NAMALWA (cell line): Measurements from ENCODE around the gene BLOC1S5.
"Not testable (repeated sequence)": the region's sequence is repeated elsewhere in the genome, so short reads cannot be mapped to it uniquely, and the experiment has no call there.

Experiments
- DNase-seq: peaks from one replicate; pipeline ENCODE4 v3.0.0-alpha.2; 2015; ENCODE audit warnings: low spot score

BLOC1S5 gene

GRCh38 chr6:7992002-7992815 is 72.0 kb downstream of the BLOC1S5 start:
- peak; percentile 65 for DNase-seq

GRCh38 chr6:7991536-7991935 is 72.7 kb downstream of the BLOC1S5 start:
- DNase-seq, result no peak

GRCh38 chr6:7986219-7986618 is 78.0 kb downstream of the BLOC1S5 start:
- no peak for DNase-seq

GRCh38 chr6:7983967-7984366 is 80.2 kb downstream of the BLOC1S5 start:
- not testable (repeated sequence) for DNase-seq

GRCh38 chr6:7979831-7980230 is 84.4 kb downstream of the BLOC1S5 start:
- no peak for DNase-seq

GRCh38 chr6:7978736-7979135 is 85.5 kb downstream of the BLOC1S5 start:
- DNase-seq, result peak; percentile 45

- DNase-seq, result no peak
These were observed 87.6 kb downstream of the BLOC1S5 start for GRCh38 chr6:7976485-7977056.

GRCh38 chr6:7975764-7976146 is 88.4 kb downstream of the BLOC1S5 start:
- no peak for DNase-seq

- DNase-seq, result no peak
These were observed 89.0 kb downstream of the BLOC1S5 start for GRCh38 chr6:7974938-7975763.

- no peak for DNase-seq
These were observed 89.6 kb downstream of the BLOC1S5 start for GRCh38 chr6:7974565-7974937.

- DNase-seq, result no peak
These were observed 90.6 kb downstream of the BLOC1S5 start for GRCh38 chr6:7973584-7973983.

GRCh38 chr6:7971499-7971898 is 92.7 kb downstream of the BLOC1S5 start:
- no peak for DNase-seq

- no peak for DNase-seq
These were observed 93.6 kb downstream of the BLOC1S5 start for GRCh38 chr6:7970616-7971015.
